ENCODE measurements around the gene HOXC10. TPM values are rescaled to one million over a fixed set of nuclear protein-coding genes. Genes with fewer than 3 reads are reported as not detected.
A peak's percentile ranks its signal among the peaks of the same experiment; 100 is the strongest.

HOXC10 gene
- total and polyA plus RNA-seq, 2 of the 8 experiments (the other 6 are each of a cell fraction or from before 2014, with no cell fraction given): not detected

- TF ChIP-seq, protein P1, sequence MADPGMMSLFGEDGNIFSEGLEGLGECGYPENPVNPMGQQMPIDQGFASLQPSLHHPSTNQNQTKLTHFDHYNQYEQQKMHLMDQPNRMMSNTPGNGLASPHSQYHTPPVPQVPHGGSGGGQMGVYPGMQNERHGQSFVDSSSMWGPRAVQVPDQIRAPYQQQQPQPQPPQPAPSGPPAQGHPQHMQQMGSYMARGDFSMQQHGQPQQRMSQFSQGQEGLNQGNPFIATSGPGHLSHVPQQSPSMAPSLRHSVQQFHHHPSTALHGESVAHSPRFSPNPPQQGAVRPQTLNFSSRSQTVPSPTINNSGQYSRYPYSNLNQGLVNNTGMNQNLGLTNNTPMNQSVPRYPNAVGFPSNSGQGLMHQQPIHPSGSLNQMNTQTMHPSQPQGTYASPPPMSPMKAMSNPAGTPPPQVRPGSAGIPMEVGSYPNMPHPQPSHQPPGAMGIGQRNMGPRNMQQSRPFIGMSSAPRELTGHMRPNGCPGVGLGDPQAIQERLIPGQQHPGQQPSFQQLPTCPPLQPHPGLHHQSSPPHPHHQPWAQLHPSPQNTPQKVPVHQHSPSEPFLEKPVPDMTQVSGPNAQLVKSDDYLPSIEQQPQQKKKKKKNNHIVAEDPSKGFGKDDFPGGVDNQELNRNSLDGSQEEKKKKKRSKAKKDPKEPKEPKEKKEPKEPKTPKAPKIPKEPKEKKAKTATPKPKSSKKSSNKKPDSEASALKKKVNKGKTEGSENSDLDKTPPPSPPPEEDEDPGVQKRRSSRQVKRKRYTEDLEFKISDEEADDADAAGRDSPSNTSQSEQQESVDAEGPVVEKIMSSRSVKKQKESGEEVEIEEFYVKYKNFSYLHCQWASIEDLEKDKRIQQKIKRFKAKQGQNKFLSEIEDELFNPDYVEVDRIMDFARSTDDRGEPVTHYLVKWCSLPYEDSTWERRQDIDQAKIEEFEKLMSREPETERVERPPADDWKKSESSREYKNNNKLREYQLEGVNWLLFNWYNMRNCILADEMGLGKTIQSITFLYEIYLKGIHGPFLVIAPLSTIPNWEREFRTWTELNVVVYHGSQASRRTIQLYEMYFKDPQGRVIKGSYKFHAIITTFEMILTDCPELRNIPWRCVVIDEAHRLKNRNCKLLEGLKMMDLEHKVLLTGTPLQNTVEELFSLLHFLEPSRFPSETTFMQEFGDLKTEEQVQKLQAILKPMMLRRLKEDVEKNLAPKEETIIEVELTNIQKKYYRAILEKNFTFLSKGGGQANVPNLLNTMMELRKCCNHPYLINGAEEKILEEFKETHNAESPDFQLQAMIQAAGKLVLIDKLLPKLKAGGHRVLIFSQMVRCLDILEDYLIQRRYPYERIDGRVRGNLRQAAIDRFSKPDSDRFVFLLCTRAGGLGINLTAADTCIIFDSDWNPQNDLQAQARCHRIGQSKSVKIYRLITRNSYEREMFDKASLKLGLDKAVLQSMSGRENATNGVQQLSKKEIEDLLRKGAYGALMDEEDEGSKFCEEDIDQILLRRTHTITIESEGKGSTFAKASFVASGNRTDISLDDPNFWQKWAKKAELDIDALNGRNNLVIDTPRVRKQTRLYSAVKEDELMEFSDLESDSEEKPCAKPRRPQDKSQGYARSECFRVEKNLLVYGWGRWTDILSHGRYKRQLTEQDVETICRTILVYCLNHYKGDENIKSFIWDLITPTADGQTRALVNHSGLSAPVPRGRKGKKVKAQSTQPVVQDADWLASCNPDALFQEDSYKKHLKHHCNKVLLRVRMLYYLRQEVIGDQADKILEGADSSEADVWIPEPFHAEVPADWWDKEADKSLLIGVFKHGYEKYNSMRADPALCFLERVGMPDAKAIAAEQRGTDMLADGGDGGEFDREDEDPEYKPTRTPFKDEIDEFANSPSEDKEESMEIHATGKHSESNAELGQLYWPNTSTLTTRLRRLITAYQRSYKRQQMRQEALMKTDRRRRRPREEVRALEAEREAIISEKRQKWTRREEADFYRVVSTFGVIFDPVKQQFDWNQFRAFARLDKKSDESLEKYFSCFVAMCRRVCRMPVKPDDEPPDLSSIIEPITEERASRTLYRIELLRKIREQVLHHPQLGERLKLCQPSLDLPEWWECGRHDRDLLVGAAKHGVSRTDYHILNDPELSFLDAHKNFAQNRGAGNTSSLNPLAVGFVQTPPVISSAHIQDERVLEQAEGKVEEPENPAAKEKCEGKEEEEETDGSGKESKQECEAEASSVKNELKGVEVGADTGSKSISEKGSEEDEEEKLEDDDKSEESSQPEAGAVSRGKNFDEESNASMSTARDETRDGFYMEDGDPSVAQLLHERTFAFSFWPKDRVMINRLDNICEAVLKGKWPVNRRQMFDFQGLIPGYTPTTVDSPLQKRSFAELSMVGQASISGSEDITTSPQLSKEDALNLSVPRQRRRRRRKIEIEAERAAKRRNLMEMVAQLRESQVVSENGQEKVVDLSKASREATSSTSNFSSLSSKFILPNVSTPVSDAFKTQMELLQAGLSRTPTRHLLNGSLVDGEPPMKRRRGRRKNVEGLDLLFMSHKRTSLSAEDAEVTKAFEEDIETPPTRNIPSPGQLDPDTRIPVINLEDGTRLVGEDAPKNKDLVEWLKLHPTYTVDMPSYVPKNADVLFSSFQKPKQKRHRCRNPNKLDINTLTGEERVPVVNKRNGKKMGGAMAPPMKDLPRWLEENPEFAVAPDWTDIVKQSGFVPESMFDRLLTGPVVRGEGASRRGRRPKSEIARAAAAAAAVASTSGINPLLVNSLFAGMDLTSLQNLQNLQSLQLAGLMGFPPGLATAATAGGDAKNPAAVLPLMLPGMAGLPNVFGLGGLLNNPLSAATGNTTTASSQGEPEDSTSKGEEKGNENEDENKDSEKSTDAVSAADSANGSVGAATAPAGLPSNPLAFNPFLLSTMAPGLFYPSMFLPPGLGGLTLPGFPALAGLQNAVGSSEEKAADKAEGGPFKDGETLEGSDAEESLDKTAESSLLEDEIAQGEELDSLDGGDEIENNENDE (IDR thresholded peaks at IDR 0.05; ENCODE audit: insufficient replicate concordance, low read length): no peak
- no peak for TF ChIP-seq HDAC6 (IDR thresholded peaks at IDR 0.05; ENCODE audit: low read depth, low read length)
- peak; percentile 41 for TF ChIP-seq EZH2 (IDR thresholded peaks at IDR 0.05; ENCODE audit: low read depth, low read length, severe bottlenecking)
- peak; percentile 59; the same call in 1 of the 2 replicates for TF ChIP-seq SUZ12 (IDR thresholded peaks at IDR 0.05; ENCODE audit: low read length)
These were observed 27.9 kb upstream of the HOXC10 start (continued) for GRCh38 chr12:53956914-53957536.
